NB4 (cell line): Measurements from ENCODE around the gene HSD17B2.

Source experiments
- DNase-seq: peaks from one replicate; pipeline ENCODE4 v3.0.0; 2010; ENCODE audit warnings: low read depth
- H3K4me3 ChIP-seq: one replicate; pipeline ENCODE4 v1.5.1; 2011; ENCODE audit warnings: mild to moderate bottlenecking, low read depth, low read length, moderate library complexity
- MAX ChIP-seq: IDR thresholded peaks from 2 replicates; pipeline ENCODE4 v1.6.1; 2011; ENCODE audit warnings: low read depth, low read length
- MYC ChIP-seq: IDR thresholded peaks from 2 replicates; pipeline ENCODE4 v1.6.1; 2011; ENCODE audit warnings: low read depth, low read length
- POLR2A ChIP-seq: IDR thresholded peaks from 2 replicates; pipeline ENCODE4 v1.6.1; 2011; ENCODE audit warnings: mild to moderate bottlenecking; ENCODE audit not compliant: insufficient read length; ENCODE audit errors: extremely low read depth
- TF ChIP-seq, protein P1 (sequence below): IDR thresholded peaks from one replicate; pipeline ENCODE4 v1.5.1; 2012; ENCODE audit warnings: low read depth, low read length

Gene HSD17B2

DNA sequence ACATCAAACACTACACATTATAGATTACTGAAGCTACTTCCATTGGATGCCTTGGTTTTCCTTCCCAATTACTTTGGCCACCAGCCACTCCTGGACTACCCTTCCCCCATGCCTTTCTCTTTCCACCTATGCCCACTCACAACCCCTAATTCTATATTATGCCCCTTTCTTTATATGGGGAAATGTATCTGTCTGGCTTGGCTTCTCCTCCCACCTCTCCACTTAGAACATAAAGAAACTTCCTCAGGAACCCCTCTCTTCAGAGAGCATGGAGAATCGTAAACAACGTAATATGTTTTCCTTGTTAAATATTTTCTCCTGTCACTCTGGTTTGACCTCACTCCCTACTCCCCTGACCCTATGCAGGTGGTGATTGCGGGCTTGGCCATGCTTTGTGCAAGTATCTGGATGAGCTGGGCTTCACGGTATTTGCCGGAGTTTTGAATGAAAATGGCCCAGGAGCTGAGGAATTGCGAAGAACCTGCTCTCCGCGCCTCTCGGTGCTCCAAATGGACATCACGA, 32.8 kb downstream of the HSD17B2 start:
- TF ChIP-seq POLR2A (no peak), MYC (no peak), MAX (no peak)
- TF ChIP-seq, protein P1, sequence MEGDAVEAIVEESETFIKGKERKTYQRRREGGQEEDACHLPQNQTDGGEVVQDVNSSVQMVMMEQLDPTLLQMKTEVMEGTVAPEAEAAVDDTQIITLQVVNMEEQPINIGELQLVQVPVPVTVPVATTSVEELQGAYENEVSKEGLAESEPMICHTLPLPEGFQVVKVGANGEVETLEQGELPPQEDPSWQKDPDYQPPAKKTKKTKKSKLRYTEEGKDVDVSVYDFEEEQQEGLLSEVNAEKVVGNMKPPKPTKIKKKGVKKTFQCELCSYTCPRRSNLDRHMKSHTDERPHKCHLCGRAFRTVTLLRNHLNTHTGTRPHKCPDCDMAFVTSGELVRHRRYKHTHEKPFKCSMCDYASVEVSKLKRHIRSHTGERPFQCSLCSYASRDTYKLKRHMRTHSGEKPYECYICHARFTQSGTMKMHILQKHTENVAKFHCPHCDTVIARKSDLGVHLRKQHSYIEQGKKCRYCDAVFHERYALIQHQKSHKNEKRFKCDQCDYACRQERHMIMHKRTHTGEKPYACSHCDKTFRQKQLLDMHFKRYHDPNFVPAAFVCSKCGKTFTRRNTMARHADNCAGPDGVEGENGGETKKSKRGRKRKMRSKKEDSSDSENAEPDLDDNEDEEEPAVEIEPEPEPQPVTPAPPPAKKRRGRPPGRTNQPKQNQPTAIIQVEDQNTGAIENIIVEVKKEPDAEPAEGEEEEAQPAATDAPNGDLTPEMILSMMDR, result no peak
- H3K4me3 ChIP-seq, result no peak overlapping the region
- no peak for DNase-seq

DNA sequence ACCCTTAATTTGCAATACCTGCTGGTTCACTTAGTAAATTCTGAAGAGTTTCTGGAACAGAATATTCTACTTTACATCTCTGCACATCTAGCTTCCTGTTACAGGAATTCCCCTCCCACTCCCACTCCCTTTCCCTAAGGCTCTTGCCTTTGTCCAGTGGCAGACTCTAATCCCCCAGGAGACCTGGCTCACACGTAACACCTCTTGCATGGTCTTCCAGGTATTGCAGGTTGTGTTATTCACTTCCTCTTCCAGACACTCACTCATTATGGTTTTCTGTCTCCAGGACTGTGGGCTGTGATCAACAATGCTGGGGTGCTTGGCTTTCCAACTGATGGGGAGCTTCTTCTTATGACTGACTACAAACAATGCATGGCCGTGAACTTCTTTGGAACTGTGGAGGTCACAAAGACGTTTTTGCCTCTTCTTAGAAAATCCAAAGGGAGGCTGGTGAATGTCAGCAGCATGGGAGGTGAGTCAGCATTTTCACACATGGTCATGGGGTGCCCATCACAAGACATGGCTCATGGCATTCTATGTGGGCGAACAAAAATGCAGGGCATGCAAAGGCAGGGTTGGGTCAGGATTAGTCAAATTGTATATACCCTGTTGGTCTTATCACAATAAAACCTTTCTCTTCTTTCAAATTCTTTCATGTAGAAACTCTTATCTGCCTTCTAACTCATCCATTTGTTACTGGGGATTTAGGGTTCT, 35.8 kb downstream of the HSD17B2 start:
- no peak overlapping the region for H3K4me3 ChIP-seq
- TF ChIP-seq POLR2A, result no peak
- TF ChIP-seq, protein P1, result no peak
- no peak for TF ChIP-seq MYC
- no peak for TF ChIP-seq MAX
- no peak for DNase-seq

DNA sequence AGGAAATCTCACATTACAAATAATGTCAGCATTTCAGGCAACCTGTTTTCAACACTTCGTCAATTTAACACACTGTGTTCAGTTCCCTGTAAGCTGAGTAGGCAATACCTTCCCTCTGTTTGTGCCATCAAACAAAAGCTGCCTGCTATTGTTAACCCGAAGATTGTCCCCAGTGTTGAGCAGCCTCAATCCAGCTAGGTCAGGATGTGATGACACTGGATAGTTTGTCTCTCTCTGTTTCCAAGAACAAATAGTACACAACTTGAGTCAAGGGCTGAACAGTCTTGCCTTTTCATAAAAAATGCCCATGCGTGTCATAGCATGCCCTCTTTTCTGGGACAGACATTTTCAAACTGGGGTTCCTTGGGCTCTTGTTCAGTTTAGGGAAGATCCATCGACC, 36.4 kb downstream of the HSD17B2 start:
- no peak overlapping the region for H3K4me3 ChIP-seq
- no peak for DNase-seq
- TF ChIP-seq MAX, result no peak
- TF ChIP-seq, protein P1, result no peak
- TF ChIP-seq POLR2A, result no peak
- no peak for TF ChIP-seq MYC

DNA sequence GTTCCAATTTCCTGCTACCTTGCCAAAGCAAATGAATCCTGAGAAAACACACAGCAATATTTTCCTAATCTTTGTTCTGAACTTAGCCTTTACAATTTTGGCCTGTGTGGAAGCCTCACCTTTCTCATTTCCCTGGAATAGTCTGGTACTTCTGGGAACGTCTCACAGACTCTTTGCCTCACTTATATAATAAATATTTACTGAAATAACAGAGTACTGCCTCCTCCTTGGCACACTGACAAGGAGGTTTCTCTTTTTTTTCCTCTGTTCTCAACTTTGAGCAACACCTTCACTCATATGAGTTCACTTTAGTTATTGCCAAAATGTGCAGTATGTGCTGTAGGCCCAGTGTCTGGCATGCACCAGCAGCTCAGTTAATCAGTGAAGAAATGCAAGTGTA, 37.3 kb downstream of the HSD17B2 start:
- no peak for DNase-seq
- TF ChIP-seq, protein P1, result no peak
- TF ChIP-seq POLR2A (no peak), MAX (no peak), MYC (no peak)
- H3K4me3 ChIP-seq, result no peak overlapping the region

DNA sequence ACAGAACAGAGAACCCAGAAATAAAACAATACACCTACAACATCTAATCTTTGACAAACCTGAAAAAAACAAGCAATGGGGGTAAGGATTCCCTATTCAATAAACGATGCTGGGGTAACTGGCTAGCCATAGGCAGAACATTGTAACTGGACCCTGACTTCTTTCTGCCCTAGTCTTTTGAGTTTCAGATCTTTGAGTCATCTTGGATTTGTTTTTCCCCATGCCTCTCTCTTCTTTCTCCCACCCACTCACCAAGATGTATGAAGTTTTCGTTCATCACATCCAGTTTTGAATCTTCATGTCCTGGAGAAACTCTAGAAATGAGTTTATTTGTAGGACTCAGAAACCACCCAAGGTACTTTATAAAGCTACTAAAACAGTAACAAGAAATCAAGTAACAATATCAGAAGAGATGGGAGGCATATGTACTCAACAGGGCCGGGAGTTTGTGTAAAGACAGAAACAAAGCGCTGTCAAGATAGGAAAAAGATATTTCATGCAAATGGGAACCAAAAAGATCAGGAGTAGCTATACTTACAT, 39.0 kb downstream of the HSD17B2 start:
- H3K4me3 ChIP-seq, result no peak overlapping the region
- TF ChIP-seq, protein P1, result no peak
- no peak for TF ChIP-seq MAX
- no peak for TF ChIP-seq MYC
- TF ChIP-seq POLR2A, result no peak
- no peak for DNase-seq
